ENCODE results near the gene GET4. TPM values are rescaled to one million over a fixed set of nuclear protein-coding genes. Genes with fewer than 3 reads are reported as not detected.

GET4 gene
- total RNA-seq, 3 donors from 2014 or later (not counting 1 experiment from before 2014, with no cell fraction given), result 69.3 to 81.6 (median 73.2) TPM

- intact Hi-C loops (cut with micrococcal nuclease), result no loop called here
- WGBS (ENCODE audit: insufficient coverage), result 94% methylated on average over 21 of the region's 21 CpGs
- peaks cover 24% of the 10 kb centered on the region for H3K36me3 ChIP-seq (ENCODE audit: control insufficient read depth, insufficient read depth, low read length)
These were observed 16.2 kb upstream of the GET4 start for GRCh38 chr7:860149-860548.

GRCh38 chr7:861222-861621 is 15.1 kb upstream of the GET4 start:
- no peak overlapping the region for H3K27ac Mint-ChIP-seq
- H3K9me3 Mint-ChIP-seq, result no peaks in the 10 kb centered on the region
- DNase-seq, result no peak
- no peak overlapping the region for H3K4me3 ChIP-seq (ENCODE audit: low read length)
- H3K9me3 ChIP-seq (ENCODE audit: control insufficient read depth, insufficient read depth, low read length), result no peaks in the 10 kb centered on the region
- H3K4me1 Mint-ChIP-seq, result peaks cover 0 to 4% of the 10 kb centered on the region in 2 donors
- H3K27ac ChIP-seq (ENCODE audit: low read length), result no peak overlapping the region
- no peak for TF ChIP-seq CTCF (IDR thresholded peaks at IDR 0.05)
- 96% methylated on average over 9 of the region's 9 CpGs for WGBS (ENCODE audit: insufficient coverage)
- ATAC-seq, result no peak
- H3K4me3 Mint-ChIP-seq, result no peak overlapping the region
- H3K36me3 Mint-ChIP-seq, result peaks cover 8% of the 10 kb centered on the region
- H3K36me3 ChIP-seq (ENCODE audit: control insufficient read depth, insufficient read depth, low read length), result peaks cover 31% of the 10 kb centered on the region
- H3K27me3 Mint-ChIP-seq (ENCODE audit: low read depth in 2 of 2), result no peaks in the 10 kb centered on the region
- H3K27me3 ChIP-seq (ENCODE audit: control insufficient read depth, insufficient read depth, low read length), result no peaks in the 10 kb centered on the region
- intact Hi-C loops (cut with micrococcal nuclease), result no loop called here
- no peaks in the 10 kb centered on the region for H3K4me1 ChIP-seq (ENCODE audit: control insufficient read depth, insufficient read depth, low read length)

More at GRCh38 chr7:860149-860548, 16.2 kb upstream of the GET4 start:
- peaks cover 0 to 4% of the 10 kb centered on the region in 2 donors for H3K4me1 Mint-ChIP-seq
- Histone ChIP-seq H3K9me3 (ENCODE audit: control insufficient read depth, insufficient read depth, low read length) (no peaks in the 10 kb centered on the region), H3K4me1 (ENCODE audit: control insufficient read depth, insufficient read depth, low read length) (no peaks in the 10 kb centered on the region), H3K27ac (ENCODE audit: low read length) (no peak overlapping the region), H3K4me3 (ENCODE audit: low read length) (no peak overlapping the region), H3K27me3 (ENCODE audit: control insufficient read depth, insufficient read depth, low read length) (no peaks in the 10 kb centered on the region)
- no peak overlapping the region for H3K27ac Mint-ChIP-seq
- H3K4me3 Mint-ChIP-seq, result no peak overlapping the region
- H3K27me3 Mint-ChIP-seq (ENCODE audit: low read depth in 2 of 2), result no peaks in the 10 kb centered on the region
- TF ChIP-seq CTCF (IDR thresholded peaks at IDR 0.05), result no peak
- H3K9me3 Mint-ChIP-seq, result no peaks in the 10 kb centered on the region
- ATAC-seq, result no peak
- peaks cover 8% of the 10 kb centered on the region for H3K36me3 Mint-ChIP-seq
- no peak for DNase-seq

GRCh38 chr7:862157-862556 is 14.2 kb upstream of the GET4 start:
- H3K9me3 ChIP-seq (ENCODE audit: control insufficient read depth, insufficient read depth, low read length), result no peaks in the 10 kb centered on the region
- TF ChIP-seq CTCF (IDR thresholded peaks at IDR 0.05), result no peak
- peaks cover 0 to 4% of the 10 kb centered on the region in 2 donors for H3K4me1 Mint-ChIP-seq
- no peaks in the 10 kb centered on the region for H3K4me1 ChIP-seq (ENCODE audit: control insufficient read depth, insufficient read depth, low read length)
- no peaks in the 10 kb centered on the region for H3K9me3 Mint-ChIP-seq
- H3K27me3 ChIP-seq (ENCODE audit: control insufficient read depth, insufficient read depth, low read length), result no peaks in the 10 kb centered on the region
- ATAC-seq, result no peak
- H3K27me3 Mint-ChIP-seq (ENCODE audit: low read depth in 2 of 2), result no peaks in the 10 kb centered on the region
- WGBS (ENCODE audit: insufficient coverage), result 97% methylated on average over 6 of the region's 6 CpGs
- intact Hi-C loops (cut with micrococcal nuclease), result no loop called here
- no peak overlapping the region for H3K4me3 Mint-ChIP-seq
- no peak overlapping the region for H3K27ac Mint-ChIP-seq
- H3K27ac ChIP-seq (ENCODE audit: low read length), result no peak overlapping the region
- peaks cover 8% of the 10 kb centered on the region for H3K36me3 Mint-ChIP-seq
- no peak overlapping the region for H3K4me3 ChIP-seq (ENCODE audit: low read length)
- DNase-seq, result no peak
- peaks cover 30% of the 10 kb centered on the region for H3K36me3 ChIP-seq (ENCODE audit: control insufficient read depth, insufficient read depth, low read length)

- Mint-ChIP-seq H3K9me3 (no peaks in the 10 kb centered on the region), H3K4me1 (peaks cover 0 to 4% of the 10 kb centered on the region in 2 donors), H3K27ac (no peak overlapping the region), H3K36me3 (peaks cover 8% of the 10 kb centered on the region), H3K27me3 (ENCODE audit: low read depth in 2 of 2) (no peaks in the 10 kb centered on the region), H3K4me3 (no peak overlapping the region)
- no peak for DNase-seq
- no peaks in the 10 kb centered on the region for H3K4me1 ChIP-seq (ENCODE audit: control insufficient read depth, insufficient read depth, low read length)
- H3K36me3 ChIP-seq (ENCODE audit: control insufficient read depth, insufficient read depth, low read length), result peaks cover 36% of the 10 kb centered on the region
- intact Hi-C loops (cut with micrococcal nuclease), result no loop called here
- 88% methylated on average over 16 of the region's 16 CpGs for WGBS (ENCODE audit: insufficient coverage)
- H3K4me3 ChIP-seq (ENCODE audit: low read length), result no peak overlapping the region
- H3K27ac ChIP-seq (ENCODE audit: low read length), result no peak overlapping the region
- no peak for TF ChIP-seq CTCF (IDR thresholded peaks at IDR 0.05)
- ATAC-seq, result no peak
- no peaks in the 10 kb centered on the region for H3K9me3 ChIP-seq (ENCODE audit: control insufficient read depth, insufficient read depth, low read length)
- H3K27me3 ChIP-seq (ENCODE audit: control insufficient read depth, insufficient read depth, low read length), result no peaks in the 10 kb centered on the region
These were observed 13.2 kb upstream of the GET4 start for GRCh38 chr7:863106-863505.

Measured in natural killer cell (primary cell).